HG02642 (cell line): ENCODE results near the gene CCSER1.

Source experiments
- ATAC-seq: cut with Tn5 transposase; IDR thresholded peaks from one replicate; pipeline ENCODE4 v1.9.1; 2021; ENCODE audit warnings: mild to moderate bottlenecking; ENCODE audit not compliant: unreplicated experiment, poor library complexity

CCSER1 gene

DNA sequence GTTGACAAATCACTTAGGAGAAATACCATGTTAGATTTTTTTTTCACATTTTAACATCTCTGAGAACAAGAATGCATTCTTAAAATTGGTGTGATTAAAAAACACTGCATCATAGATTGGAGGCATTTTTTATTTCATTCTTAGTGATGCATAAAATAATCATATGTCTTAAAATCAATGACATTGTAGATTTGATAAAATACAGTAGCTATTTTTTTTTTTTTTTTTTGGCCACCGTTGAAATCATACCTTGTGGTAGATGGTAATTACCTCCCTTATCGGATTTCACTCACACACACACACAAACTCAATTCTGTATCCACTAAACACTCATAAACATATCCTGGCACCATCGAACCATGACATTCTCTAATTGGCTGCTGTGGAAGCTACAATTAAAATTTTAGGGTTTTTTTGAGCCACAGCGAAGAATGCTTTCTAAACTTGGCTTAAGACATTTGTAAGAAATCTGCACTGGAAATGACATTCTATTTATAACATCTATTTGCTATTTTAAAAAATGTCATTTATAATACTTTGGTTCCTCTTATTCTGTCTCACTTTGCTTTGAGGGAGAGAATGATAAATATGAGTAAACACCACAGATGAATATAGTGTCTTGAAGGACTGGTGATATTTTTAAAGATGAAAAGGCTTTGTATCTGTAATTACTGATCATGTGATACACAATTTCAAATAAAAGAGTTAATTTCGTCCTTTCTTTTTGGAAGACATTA, 60.1 kb downstream of the CCSER1 start:
- ATAC-seq, result no peak

- ATAC-seq, result no peak
Measured at GRCh38 chr4:90189178-90189577, 62.0 kb downstream of the CCSER1 start.

- ATAC-seq, result no peak
Measured at GRCh38 chr4:90189946-90190345, 62.8 kb downstream of the CCSER1 start.

DNA sequence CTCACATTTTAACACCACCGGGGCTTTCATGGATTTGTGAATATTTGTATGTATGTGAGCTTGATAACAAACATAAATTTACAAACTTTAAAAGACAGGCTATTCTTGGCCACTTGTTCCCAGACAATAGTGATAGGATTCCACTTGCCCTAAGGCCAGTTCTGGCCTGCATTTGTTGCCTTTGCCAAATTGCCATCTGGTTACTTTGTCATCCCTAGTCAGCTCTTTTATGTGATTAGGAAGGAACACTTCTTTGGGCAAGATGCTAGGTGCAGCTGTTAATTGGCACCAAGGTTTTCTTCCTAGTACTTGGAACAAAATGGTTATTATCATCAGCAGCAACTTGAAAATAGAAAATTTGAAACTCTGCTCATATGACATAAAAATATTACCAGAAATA, 63.3 kb downstream of the CCSER1 start:
- ATAC-seq, result no peak

GRCh38 chr4:90198086-90198847, 71.1 kb downstream of the CCSER1 start:
- no peak for ATAC-seq

DNA sequence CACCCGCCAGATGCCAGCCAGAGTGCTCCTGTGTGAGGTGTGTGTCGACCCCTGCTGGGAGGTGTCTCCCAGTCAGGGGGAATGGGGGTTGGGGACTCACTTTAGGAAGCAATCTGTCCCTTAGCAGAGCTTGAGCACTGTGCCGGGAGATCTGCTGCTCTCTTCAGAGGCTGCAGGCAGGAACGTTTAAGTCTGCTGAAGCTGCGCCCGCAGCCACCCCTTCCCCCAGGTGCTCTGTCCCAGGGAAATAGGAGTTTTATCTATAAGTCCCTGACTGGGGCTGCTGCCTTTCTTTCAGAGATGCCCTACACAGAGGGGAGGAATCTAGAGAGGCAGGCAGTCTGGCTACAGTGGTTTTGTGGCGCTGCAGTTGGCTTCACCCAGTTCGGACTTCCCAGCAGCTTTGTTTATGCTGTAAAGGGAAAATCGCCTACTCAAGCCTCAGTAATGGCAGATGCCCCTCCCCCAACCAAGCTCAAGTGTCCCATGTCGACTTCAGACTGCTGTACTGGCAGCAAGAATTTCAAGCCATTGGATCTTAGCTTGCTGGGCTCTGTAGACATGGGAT, 80.8 kb downstream of the CCSER1 start:
- ATAC-seq, result no peak

GRCh38 chr4:90209922-90210321, 82.7 kb downstream of the CCSER1 start:
- no peak for ATAC-seq

- ATAC-seq, result no peak
Measured at GRCh38 chr4:90211174-90211573, 84.0 kb downstream of the CCSER1 start.

DNA sequence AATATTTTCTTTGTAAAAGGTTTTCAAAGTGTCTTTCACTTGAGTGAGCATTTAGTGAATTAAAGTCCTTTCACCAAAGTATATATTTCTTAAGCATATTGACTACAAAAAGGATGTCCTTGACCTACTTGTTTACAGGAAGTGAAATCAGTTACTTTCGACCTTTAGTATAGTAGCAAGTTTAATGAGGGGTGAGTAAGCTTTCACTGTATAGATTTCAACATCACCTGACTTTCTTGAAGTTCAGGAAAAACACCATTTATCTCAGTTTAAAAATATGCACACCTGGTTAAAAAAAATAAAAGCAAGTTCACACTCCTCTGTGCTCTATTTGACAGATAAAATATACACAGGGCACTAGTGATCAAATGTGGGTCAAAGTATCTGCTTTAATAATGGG, 88.1 kb downstream of the CCSER1 start:
- ATAC-seq, result peak; percentile 59

- ATAC-seq, result no peak
Measured at GRCh38 chr4:90219822-90220221, 92.6 kb downstream of the CCSER1 start.

DNA sequence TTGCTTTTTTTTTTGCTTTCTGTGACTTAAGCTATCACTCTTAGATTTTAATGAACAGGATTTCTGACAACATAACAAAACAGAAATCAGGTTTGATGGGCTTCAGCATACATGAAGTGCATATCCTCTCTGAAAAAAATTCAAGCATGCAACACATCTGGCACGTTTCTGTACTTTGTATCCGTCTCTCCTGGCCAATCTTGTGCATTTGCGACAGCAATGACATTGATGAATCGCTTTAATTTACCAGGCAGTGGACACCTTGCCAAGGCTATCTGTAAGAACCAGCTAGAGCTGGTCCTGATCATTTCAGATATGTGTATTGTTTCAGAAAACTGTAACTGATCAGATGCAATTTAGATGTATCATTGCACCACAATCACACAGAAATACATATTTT, 93.3 kb downstream of the CCSER1 start:
- ATAC-seq, result no peak

- no peak for ATAC-seq
Measured at GRCh38 chr4:90226734-90227133, 99.5 kb downstream of the CCSER1 start.

DNA sequence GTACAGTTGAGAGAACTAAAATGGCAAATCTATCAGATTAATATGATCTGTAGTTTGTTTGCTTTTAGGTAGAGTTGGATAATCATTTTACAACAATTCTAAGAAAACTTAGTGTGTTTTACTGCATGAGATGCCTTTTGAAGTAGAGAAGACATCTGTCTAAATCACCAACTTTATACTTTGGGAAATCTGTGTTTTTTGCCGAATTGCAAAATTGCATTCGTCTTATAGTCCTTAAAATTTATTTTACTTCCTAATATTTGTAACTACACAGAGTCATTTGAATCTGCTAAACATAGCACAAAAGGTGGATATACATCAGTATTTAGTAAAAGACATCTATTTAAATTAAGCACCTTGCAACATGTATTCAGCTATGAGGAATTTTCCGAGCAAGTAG, 100.0 kb downstream of the CCSER1 start:
- ATAC-seq, result no peak

GRCh38 chr4:90234916-90235547, 107.8 kb downstream of the CCSER1 start:
- ATAC-seq, result no peak

DNA sequence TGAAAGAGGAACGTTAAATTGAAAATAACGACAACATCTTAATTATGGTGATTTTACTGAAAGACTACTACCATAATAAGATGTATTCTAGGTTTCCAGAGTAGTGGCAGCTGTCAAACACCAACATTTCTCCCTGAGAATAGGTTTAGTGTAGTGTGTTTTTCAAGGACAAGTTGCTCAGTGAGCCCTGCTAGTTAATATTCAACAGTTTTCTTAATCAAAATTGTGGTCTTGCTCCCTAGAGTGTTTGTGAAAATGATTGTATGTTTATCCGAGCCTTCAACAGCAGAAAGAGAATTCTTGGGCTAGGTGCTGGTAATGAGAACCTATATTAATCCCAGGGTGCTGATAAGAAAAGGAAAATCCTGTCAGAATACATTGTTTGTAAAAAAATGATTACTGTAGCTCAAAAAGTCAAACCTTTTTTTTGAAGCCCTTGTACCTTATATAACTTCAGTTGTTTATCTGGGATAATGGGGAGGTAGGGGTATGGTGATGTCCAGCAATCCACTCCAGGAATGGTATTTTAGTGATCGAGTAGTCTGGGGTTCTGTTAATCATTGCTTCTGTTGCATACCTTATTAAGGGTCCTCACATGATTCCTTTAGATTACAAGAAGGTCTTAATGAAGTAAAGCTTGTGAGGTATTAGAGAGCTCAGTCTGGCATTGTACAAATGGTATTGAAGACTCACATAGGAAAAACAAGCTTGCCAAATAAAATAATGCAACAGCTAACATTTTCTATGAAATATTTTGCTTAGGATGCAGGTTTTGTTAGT, 110.7 kb downstream of the CCSER1 start:
- no peak for ATAC-seq

DNA sequence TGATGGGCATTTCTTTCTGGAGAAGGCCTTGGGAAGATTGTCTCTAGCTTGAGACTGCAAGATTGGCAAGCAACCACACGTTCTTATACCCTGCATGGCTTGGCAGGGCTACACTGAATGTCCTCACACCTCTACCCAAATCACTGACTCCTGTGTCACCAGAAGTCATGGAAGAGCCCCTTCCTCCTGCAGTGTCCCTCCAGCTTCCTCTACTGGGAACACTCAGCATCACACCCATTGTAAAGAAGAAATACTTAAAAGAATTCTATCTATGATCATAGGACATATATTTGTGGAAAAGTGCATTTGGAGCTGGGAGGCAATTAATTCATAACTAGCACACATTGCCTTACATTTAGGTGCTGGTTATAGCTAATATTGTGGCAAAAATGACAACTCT, 113.1 kb downstream of the CCSER1 start:
- no peak for ATAC-seq

DNA sequence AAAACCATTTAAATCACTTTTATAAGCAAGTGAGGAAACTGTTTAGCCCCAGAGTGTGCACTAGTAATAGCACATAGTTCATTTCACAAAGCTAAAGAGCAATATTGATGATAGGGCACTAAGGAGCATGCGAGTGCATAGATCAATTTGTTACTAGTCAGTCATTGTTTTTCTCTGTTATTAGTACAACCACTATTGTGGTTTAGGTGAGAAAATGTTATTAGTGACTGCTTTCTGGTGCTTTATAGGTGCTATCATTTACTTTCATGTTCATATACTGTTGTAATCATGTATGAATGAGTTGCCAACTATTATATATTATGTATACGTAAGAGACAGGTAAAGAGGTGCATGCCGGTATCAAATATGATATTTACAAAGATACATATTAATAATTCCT, 113.8 kb downstream of the CCSER1 start:
- no peak for ATAC-seq

DNA sequence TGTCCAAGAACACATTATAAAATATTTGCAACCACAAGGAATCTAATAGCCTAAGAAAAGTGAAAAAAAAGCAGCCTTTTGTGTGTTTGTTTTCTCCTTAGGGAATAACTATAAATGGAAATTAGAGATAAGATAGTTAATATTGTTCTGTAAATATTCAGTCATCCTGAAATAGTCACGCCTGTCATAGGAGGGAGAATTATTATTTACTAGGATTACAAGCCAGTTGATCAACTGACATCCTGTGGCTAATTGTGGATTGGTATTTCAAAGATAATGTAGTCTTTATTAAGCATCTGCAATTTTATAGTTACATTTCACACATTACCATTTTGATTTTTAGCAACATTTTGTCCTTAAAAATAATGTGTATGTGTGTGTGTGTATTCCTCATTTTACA, 118.6 kb downstream of the CCSER1 start:
- ATAC-seq, result no peak

DNA sequence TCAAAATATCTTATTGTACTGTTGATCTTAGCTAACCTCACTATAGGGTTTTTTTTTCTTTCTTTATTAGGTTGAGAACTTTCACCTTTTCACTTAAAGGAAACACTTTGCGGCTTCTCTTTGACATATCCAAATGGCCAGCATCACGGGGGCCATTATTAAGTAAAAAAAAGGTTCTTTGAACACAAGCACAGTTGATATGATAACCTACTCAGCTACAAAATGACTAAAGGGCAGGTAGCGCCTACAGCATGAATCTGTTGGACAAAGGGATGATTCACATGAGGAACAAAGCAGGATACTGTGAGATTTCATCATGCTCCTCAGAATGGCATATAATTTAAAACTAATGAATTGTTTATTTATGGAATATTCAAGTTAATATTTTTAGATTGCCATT, 119.6 kb downstream of the CCSER1 start:
- no peak for ATAC-seq

DNA sequence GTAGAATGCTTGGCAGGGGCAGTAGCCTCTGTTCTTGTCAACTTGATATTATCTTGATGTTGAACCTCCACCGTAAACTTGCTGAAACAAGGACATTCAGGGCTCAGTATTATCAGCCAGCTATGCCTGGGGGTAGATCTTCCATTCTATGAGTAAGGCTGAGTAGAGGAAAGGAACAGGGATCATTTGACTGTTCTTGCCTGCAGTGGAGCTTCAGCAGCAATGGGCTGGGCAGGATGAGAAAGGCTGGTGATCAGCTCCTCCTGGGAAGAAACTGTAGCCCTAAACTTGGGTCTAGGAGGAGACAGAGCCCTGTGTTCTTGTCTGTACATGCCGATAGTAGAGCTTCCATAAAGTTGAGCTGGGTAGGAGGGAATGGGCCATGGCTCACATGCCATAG, 127.2 kb downstream of the CCSER1 start:
- ATAC-seq, result no peak
